Measurements from ENCODE around the gene DMD.

- TF ChIP-seq EZH2 (IDR thresholded peaks at IDR 0.05) (no peak), POLR2AphosphoS5 (IDR thresholded peaks at IDR 0.05; ENCODE audit: borderline replicate concordance, low read depth, low read length) (no peak), FOXP2 (optimal IDR thresholded peaks at IDR 0.05; ENCODE audit: control extremely low read depth, extremely low read length, insufficient read depth) (no peak)
Measured at GRCh38 chrX:32847921-32848320, 363.4 kb downstream of the DMD start.
